ENCODE results near the gene ZNF581.

DNA sequence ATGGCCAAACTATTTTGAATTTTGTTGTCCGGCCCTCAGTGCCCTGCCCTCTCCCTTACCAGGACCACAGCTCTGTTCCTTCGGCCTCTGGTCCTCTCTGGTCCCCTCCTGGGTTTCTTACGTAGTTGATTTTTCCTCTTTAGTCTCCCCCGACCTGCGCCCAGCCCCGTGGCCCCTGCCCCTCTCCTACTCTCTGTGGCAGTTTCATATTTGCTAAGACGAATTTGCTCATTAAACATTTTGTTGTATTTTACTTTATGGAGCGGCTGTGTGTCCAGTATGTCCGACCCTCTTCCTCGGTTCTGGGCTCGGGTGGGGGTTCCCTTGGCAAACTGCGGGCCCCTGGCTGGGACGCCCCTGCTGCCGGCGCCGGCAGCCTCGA, 31.0 kb downstream of the ZNF581 start:
- TF ChIP-seq, protein P1, sequence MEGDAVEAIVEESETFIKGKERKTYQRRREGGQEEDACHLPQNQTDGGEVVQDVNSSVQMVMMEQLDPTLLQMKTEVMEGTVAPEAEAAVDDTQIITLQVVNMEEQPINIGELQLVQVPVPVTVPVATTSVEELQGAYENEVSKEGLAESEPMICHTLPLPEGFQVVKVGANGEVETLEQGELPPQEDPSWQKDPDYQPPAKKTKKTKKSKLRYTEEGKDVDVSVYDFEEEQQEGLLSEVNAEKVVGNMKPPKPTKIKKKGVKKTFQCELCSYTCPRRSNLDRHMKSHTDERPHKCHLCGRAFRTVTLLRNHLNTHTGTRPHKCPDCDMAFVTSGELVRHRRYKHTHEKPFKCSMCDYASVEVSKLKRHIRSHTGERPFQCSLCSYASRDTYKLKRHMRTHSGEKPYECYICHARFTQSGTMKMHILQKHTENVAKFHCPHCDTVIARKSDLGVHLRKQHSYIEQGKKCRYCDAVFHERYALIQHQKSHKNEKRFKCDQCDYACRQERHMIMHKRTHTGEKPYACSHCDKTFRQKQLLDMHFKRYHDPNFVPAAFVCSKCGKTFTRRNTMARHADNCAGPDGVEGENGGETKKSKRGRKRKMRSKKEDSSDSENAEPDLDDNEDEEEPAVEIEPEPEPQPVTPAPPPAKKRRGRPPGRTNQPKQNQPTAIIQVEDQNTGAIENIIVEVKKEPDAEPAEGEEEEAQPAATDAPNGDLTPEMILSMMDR (conservative IDR thresholded peaks at IDR 0.05; ENCODE audit: low read depth, low read length), result no peak
- no peak for TF ChIP-seq EZH2 (IDR thresholded peaks at IDR 0.05; ENCODE audit: borderline replicate concordance, low read depth, low read length, poor library complexity, severe bottlenecking)
